CD4-positive, alpha-beta T cell treated with Interleukin-17A for 1 hour (primary cell): ENCODE data around the gene AKAP6.
"Not testable (repeated sequence)": the region's sequence is repeated elsewhere in the genome, so short reads cannot be mapped to it uniquely, and the experiment has no call there.

Source experiments
- DNase-seq: peaks from one replicate; pipeline ENCODE4 v3.0.0-alpha.2; 2020

The AKAP6 gene

DNA sequence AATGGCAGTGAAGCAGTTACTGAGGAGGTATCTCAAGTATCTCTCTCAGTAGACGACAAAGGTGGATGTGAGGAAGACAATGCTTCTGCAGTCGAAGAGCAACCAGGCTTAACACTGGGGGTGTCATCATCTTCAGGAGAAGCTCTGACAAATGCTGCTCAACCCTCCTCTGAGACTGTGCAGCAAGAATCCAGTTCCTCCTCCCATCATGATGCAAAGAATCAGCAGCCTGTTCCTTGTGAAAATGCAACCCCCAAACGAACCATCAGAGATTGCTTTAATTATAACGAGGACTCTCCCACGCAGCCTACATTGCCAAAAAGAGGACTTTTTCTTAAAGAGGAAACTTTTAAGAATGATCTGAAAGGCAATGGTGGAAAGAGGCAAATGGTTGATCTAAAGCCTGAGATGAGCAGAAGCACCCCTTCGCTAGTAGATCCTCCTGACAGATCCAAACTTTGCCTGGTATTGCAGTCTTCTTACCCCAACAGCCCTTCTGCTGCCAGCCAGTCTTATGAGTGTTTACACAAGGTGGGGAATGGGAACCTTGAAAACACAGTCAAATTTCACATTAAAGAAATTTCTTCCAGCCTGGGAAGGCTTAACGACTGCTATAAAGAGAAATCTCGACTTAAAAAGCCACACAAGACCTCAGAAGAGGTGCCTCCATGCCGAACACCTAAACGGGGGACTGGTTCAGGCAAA lies 216.6 kb downstream of the AKAP6 start:
- DNase-seq, result no peak

DNA sequence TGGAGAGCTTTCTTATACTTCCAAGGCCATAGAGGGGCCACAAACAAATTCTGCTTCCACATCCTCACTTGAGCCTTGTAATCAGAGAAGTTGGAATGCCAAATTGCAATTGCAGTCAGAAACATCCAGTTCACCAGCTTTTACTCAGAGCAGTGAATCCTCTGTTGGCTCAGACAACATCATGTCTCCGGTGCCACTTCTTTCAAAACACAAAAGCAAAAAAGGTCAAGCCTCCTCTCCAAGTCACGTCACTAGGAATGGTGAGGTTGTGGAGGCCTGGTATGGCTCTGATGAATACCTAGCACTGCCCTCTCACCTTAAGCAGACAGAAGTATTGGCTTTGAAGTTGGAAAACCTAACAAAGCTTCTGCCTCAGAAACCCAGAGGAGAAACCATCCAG lies 217.1 kb downstream of the AKAP6 start:
- DNase-seq, result no peak

DNA sequence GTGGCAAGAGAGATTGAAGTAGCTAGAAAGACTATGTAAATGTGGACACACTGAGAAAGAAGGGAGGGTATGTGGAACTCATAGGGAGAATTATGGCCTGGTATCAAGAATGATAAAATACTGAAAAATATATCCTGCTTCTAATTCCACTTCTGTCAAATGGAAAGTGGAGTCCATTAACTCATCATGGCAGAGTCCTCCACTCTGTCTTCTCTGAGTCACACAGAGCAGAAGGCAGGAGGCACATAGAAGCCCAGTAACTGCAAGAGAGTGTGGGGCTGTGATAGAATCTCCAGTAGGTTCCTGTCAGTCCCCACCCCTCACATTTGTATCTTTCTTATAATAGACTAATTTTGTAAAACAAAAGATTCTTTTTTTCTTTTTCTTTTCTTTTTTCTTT lies 223.7 kb downstream of the AKAP6 start:
- DNase-seq, result no peak

DNA sequence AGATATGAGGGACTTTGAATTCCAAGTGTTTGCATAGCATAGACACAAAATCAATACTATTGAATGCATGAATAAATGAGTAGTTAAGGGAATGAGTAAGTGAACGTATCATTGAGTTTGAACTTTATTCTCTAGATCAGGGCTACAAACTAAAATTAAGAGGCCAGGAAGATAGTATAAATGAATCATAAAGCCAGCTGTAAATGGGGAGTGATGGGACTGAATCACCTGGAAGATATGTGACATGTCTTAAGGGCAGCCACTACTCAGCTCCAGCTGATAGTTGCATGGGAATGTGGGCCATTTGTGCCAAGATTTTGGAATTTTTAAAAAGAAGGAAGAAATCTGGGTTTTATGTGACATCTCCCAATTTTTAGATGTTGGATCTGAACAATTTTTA lies 229.9 kb downstream of the AKAP6 start:
- DNase-seq, result no peak

DNA sequence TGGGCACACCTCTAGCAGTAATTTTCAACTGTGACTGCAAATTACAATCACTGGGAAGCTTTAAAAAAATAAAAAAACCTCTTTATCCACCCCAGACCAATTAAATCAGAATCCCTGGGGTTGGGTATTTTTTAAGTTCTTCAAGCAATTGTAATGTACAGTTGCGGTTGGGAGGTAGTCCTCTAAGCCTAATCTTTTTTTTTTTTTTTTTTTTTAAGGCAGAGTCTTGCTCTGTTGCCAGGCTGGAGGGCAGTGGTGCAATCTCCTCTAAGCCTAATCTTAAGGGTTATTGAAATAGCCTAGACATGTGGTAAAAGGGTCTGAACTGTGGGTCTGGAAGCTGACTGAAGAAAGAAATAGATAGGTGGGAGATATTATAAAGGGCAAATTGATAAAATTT lies 230.5 kb downstream of the AKAP6 start:
- no peak for DNase-seq

DNA sequence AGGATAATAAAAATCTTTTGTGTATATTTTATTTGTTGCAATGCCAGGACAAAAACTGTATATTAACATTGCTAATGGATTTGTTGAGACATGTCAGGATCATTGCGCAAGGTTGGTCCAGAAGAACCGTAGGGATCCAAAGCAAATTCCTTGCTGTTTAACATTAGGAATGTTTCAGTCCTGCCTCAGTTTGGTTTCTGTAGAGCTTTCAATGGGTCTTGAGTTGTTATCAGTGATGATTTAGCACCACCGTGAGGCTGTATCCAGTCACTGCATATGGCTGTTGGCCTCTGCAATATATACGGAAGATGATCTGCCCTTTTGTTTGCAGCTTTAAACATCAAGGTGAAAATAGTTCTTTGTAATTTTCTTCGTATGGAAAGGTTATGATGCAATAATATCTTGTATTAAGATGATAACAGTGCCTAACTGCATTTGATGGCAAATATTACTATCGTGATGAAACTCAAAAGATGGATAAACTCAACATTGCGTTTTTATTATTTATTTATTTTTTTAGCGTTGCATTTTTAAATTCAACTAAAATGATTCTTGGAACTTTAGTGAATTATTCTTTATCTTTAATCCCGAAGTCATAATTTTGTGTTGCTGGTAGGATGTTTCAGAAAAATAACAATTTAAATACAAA lies 231.2 kb downstream of the AKAP6 start:
- peak; percentile 42 for DNase-seq

DNA sequence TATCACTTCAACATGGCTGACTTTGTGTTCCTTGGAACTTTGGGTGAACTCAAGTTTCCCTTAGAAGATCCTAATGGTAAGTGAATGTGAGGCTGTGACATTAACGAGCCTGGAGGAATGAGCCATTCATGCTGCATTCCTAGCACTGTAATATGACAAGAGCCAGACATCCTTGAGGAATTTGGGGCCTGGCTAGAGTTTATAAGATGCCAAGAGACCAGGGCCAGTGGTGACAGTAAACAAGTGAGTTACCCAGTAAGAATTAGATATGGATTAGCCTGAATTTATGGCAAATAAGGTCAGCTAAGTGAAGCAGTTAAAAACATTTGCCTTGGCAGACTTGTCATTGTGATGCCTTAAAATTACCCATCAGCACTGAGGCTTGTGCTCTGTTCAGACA lies 232.4 kb downstream of the AKAP6 start:
- DNase-seq, result no peak

DNA sequence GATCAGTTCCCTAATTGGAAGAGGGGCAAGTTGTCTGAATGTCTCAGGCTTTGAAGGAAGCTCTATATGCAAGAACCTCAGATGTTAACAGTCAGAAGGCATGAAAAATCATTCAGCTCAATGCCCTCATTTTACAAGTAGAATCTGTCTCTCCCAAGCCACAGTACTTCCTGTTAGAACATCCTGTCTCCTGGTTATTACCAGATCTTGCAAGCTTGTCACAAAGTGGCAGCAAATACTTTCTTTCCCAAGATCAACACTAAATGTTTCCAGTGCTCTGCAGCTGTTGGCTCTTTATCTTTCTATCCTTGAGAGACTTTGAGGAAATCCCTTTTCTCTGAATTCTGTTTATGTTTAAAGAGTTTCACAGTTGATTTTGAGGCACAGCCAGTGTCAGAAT lies 235.5 kb downstream of the AKAP6 start:
- DNase-seq, result peak; percentile 7

DNA sequence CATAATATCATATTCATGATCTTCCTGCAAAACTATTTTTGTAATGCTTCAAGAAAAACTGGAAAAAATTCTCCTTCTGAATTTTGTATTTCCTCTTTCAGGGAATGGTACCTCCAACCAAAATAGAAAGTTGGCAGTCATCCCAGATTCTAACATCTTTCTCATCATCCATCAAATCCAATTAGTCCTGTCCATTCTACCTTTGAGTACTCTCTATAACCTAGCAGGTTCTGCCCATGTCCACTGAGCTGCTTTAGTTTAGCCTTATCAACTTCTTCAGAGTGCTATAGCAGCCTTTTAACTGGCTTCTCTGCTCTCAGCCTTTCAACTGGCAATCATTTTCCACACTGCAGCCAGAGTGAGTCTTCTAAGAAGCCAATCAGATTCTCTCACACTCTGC lies 236.2 kb downstream of the AKAP6 start:
- no peak for DNase-seq

DNA sequence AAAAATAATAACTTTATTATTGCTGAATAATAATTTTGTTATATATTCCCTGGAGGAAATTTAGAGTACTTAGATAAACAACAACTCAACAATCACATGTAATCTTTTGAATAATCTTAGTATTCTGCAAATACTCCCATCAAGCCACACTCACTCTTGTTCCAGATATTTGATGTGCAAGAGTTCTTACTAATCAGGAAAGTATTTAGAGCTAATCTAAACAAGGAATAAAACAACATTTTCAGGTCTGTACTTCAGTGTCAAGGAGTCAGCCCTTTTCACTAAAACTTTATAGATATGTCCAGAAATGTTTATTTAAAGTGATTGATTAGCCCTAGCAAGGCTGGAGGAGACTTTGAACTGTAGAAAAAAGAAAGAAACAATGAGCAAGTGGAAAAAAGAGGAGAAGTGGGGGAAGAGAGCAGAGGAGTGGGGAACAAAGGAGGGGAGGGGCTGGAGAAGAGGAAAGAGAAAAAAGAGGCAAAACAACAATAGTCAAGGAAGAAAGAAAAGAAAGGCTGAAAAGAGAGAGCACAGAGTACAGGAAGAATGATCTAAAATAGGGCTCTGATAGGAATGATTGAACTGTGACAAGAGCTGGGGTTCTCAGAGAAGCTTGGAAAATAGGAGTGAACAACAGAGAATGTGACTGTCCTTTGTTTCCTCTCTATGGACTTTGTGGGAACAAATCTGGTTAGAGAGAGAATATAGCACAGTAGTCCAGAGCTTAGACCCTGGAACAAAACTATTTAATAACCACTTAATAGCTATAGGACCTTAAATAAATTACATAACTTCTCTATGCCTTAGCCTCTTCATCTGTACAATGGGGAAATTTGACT lies 238.7 kb downstream of the AKAP6 start:
- no peak for DNase-seq

DNA sequence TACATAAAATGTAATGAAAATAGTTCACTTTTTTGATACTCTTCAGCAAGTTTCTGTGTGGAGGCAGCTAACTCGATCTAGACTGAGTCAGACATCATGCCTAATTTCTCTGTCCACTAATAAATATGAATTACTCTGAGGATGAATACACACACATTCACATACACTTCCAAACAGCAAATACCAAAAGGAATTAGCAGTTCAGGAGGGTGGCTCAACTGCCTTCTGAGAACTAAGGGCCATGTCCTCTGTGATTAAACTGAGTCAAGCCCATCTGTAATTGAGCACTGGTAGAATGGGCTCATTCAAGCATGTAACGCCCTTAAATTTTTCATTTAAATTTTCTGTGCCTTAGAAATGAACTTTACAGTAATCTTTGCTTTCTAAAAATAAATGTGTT lies 242.5 kb downstream of the AKAP6 start:
- no peak for DNase-seq

DNA sequence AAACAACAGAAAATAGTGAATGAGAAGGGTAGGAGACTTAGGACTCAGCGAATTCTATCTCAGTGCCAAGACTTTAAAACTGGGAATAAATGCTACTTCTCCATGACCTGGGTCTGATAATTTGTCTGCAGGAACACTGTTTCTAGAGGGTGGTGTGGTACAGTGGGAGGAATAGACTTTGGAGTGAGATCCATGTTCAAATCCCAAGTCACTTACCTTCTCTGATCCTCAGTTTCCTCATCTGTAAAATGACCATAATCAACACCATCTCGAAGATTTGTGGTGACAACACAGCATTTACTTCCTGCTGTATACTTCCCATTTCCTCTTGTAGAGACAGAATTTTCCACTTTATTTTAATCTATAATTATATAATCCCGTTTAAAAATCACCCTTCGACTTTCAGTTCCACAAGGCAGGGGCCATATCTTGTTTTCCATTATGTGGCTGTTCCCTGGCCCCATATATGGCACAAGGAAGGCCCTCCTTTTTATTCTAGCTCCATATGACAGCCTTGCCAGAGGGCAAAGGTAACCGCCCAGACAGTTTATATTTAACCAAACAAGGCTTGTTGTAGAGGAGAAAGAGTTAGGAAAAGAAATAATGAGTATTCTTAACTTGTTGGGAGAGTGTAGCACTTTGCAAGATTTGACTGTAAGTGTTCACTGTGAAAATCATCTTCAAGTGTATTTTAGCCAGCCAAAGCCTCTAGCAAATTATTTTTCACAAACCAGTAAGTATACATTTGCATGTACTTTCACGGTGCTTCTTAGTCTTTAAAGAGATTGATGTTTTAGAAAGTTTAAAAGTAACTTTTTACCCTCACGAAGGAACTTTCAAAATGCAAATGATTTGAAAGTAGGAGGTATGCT lies 243.1 kb downstream of the AKAP6 start:
- DNase-seq, result no peak

DNA sequence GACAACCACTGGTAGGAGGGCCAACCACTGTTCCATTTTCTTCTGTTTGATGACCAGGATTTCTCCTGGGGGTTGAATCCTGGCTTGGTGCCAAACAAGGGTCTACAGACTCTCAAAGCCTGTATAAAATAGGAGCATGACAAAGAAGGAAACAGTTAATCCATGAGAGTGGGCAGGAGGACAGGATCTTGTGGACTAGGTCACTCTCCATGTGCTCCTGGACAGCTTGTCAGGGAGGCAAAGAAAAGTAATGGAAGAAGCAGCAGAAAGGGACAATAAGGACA lies 243.7 kb downstream of the AKAP6 start:
- DNase-seq, result no peak

DNA sequence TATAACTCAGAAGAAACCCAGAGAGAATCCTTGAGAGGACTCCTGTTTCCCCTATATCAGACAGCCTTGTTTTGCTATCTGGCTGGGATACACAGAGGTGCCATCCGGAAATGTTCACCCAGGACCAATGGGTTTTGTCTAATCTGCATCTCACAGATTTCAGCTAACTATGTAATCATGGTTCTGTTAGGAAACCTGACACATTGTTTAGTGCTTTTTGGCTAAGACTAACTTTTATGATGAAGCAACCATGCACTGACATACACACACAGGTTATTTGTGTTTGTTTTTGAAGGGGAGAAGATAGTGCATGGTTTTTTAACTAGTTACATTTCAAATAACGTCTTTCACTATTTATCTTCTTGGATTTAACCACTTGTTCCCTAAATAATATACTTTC lies 245.2 kb downstream of the AKAP6 start:
- DNase-seq, result no peak

DNA sequence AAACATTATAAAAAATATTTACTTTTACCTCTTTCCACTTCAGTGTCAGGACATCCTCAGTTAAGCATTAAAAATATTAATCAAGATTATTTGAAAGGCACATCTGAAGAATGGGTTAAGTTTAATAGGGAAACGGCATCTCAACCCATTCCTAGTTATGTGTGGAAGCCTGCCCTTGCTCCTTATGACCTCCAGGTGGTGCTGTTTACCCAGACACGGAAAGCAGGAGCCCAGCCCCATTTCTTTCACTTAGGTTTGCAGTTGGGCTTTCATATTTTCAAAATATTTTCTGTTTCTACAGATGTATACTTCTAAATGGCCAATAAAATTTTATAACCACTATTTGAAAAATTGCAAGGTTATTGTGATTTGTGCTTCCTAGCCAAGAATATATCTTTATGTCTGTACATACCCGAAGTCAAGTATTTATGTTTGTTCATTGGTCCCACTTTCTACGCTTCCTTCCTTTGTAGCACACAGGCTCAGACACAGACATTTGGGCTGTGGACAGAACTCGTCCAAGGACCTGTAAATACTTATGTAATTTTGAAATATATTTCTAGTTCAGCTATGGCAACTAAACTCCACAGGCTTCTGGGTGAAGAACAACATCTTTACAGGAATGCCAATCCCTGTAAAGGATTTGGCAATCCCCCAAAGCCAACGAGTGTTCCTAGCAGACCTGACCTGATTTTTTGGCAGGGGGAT lies 247.1 kb downstream of the AKAP6 start:
- peak; percentile 51 for DNase-seq

DNA sequence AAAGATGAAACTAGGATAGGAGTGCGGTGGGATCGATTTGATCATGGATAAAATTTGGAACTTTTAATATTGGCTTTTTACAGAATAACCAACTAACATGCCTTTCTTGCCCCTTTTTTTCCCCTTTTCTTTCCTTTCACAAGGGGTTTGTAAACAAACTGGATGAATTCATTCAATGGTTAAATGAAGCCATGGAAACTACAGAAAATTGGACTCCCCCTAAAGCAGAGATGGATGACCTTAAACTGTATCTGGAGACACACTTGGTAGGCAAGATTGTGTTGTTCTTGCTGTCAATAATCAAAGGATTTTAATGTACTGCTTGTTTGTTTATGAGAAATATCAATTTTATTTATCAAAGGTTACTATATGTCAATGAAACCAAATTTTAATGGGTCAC lies 247.9 kb downstream of the AKAP6 start:
- no peak for DNase-seq

DNA sequence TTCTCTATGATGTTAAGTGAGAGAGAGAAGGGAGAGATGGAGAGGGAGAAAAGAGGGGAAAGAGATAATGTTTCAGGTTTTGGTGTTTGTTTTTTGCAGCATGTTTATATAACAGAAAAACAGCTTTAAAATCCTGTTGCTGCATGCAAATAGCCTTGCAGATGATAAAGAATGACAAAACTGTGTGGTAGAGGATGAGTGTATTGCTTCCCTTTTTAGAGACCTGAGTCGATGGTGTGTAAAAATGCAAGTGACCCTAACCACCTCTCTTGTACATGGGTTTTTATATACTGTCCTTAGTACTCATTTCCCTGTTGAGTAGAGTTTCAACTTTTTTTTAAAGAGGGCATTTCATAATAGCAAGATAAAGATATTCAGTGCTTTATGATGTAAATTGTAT lies 249.1 kb downstream of the AKAP6 start:
- no peak for DNase-seq

DNA sequence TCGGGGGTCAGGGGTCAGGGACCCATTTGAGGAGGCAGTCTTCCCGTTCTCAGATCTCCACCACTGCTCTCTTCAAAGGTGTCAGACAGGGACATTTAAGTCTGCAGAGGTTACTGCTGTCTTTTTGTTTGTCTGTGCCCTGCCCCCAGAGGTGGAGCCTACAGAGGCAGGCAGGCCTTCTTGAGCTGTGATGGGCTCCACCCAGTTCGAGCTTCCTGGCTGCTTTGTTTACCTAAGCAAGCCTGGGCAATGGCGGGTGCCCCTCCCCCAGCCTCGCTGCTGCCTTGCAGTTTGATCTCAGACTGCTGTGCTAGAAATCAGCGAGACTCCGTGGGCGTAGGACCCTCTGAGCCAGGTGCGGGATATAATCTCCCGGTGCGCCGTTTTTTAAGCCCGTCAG lies 254.3 kb downstream of the AKAP6 start:
- DNase-seq, result not testable (repeated sequence)

DNA sequence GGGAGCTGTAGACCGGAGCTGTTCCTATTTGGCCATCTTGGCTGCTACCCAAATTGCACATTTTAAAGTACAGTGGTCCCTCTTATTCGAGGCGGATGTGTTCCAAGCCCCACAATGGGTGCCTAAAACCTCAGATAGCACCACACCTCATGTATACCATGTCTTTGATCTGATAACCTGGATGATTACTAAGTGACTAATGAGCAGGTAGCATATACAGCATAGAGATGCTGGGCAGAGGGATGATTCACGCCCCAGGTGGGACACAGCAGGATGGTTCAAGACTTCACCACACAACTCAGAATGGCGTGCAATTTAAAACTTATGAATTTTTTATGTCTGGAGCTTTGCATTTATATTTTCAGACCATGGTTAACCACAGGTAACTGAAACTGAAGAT lies 255.0 kb downstream of the AKAP6 start:
- no peak for DNase-seq

DNA sequence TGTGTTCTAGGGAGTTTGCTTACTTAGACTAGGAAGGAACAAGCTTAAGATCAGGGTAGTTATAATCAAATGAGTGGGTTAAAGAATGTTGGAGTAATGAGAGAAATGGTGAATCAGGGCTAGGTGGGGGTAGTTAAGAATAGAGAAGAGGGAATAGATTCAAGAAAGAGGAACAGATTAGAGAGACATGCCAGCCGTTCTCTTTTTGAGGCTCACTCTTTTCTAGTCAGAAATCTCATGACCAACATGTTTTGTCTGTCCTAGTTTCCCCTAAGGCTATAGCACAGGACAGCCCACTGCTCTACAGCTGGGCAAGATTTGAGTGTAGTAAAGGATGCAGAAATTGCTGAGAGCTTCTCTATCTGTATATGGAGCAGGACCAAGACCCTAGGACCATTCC lies 258.4 kb downstream of the AKAP6 start:
- no peak for DNase-seq

DNA sequence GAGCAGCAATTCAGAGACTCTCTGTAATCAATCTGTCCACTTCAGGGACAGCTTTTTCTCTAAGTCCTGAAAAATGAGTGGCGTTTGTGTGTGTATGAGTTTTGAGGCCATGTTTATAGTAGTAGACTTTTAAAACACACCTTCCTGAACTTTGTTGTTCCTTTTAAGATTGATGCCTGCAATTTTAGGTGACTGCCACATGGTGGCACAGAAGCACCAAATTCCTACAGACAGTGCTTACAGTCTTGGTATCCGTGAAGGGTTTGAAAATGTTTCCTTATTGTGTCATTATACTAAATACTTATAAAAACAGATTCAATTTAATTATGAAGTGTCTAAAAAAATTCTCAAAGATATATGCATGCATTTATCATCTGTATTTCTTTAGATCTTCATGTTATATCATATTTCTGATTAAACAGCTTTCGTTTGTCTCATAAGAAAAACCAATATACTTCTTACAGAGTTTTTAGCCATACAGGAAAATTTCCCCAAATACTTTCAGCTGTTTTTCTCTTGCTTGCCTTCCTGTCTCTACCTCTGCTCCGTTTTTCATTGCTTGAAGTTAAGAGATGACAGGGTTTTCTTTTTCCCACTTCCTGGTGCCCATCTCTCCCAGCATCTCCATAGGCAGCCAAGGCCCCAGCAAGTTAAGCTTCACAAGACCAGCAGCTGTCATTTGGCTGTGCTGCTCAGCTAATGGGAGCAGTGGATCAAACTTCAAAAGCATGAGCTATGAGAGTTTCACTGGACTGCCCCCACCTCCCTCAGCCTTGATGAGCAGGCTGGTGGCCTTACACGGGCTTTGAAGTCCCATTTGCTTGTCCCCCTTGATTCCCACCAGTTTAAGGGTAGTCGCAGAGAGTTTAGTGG lies 259.6 kb downstream of the AKAP6 start:
- DNase-seq, result no peak

DNA sequence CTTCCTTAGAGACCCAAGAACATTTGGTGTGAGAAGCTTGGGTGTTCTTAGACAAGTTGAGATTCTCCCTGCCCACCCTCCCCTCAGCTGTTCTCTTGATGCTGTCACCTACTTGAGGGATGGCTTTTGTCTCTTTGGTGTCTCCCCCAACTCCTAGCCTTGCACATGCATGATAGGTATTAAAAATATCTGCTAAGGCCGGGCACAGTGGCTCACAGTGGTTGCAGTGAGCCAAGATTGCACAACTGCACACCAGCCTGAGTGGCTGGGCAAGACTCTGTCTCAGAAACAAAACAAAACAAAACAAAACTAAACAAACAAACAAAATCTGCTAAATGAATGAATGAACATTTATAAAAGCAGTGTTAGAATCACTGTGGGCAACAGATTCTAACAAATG lies 261.1 kb downstream of the AKAP6 start:
- no peak for DNase-seq
